Mesenchymal stem cell (in vitro differentiated cells and primary cell): Measurements from ENCODE around the gene SGK2. TPM values are rescaled to one million over a fixed set of nuclear protein-coding genes. Genes with fewer than 3 reads are reported as not detected.

Experiments
- DNase-seq: peaks from one replicate; pipeline ENCODE4 v3.0.0-alpha.2; 2013
- H2AFZ ChIP-seq: one replicate; pipeline ENCODE4 v1.6.1; 2013; ENCODE audit warnings: low read depth, mild to moderate bottlenecking, control low read depth, inconsistent platforms, low read length, moderate library complexity
- H2AK5ac ChIP-seq: 2 replicates; pipeline ENCODE4 v1.6.1; 2013; ENCODE audit warnings: low read length, moderate library complexity, mild to moderate bottlenecking, inconsistent platforms; ENCODE audit not compliant: severe bottlenecking
- H2BK120ac ChIP-seq: one replicate; pipeline ENCODE4 v1.6.1; 2013; ENCODE audit warnings: low read depth, mild to moderate bottlenecking, inconsistent platforms, low read length, moderate library complexity
- H2BK12ac ChIP-seq, 2 experiments: one replicate each; pipeline ENCODE4 v1.6.1; 2013; ENCODE audit warnings: inconsistent platforms in 2 of 2, low read length in 2 of 2, mild to moderate bottlenecking in 2 of 2, moderate library complexity in 2 of 2, control low read depth in 1 of 2
- H2BK15ac ChIP-seq: one replicate; pipeline ENCODE4 v1.6.1; 2013; ENCODE audit warnings: mild to moderate bottlenecking, low read depth, inconsistent platforms; ENCODE audit not compliant: poor library complexity, severe bottlenecking
- H2BK5ac ChIP-seq: 2 replicates; pipeline ENCODE4 v1.6.1; 2013; ENCODE audit warnings: low read depth, mild to moderate bottlenecking, low read length, control low read depth, inconsistent platforms; ENCODE audit not compliant: poor library complexity, severe bottlenecking
- H3K14ac ChIP-seq, 2 experiments: one replicate each; pipeline ENCODE4 v1.6.1; 2013; ENCODE audit warnings: inconsistent platforms in 2 of 2, low read length in 2 of 2, control low read depth in 1 of 2, mild to moderate bottlenecking in 1 of 2, moderate library complexity in 1 of 2
- H3K18ac ChIP-seq, 2 experiments: one replicate each; pipeline ENCODE4 v1.6.1; 2013; ENCODE audit warnings: inconsistent platforms in 2 of 2, low read length in 2 of 2, control low read depth in 1 of 2, low read depth in 1 of 2, mild to moderate bottlenecking in 1 of 2
- H3K23ac ChIP-seq, 2 experiments: one replicate each; pipeline ENCODE4 v1.6.1; 2013; ENCODE audit warnings: inconsistent platforms in 2 of 2, low read length in 2 of 2, mild to moderate bottlenecking in 2 of 2, moderate library complexity in 2 of 2, control low read depth in 1 of 2
- H3K27ac ChIP-seq: 2 replicates; pipeline ENCODE4 v1.5.1; 2013; ENCODE audit warnings: mild to moderate bottlenecking, moderate library complexity, low read length, control low read depth, inconsistent platforms; ENCODE audit not compliant: poor library complexity, severe bottlenecking
- H3K27me3 ChIP-seq, 2 experiments: 2 replicates each; pipeline versions ENCODE4 v1.6.1 to v1.7.0; 2013; ENCODE audit warnings: low read length in 2 of 2, mild to moderate bottlenecking in 2 of 2, moderate library complexity in 2 of 2, control low read depth in 1 of 2, inconsistent platforms in 1 of 2; ENCODE audit not compliant: control insufficient read depth in 1 of 2, insufficient read depth in 1 of 2
- H3K36me3 ChIP-seq, 2 experiments: 2 replicates each; pipeline versions ENCODE4 v1.6.1 to v1.7.0; 2013; ENCODE audit warnings: low read length in 2 of 2, control low read depth in 1 of 2, inconsistent platforms in 1 of 2, low read depth in 1 of 2, mild to moderate bottlenecking in 1 of 2; ENCODE audit not compliant: insufficient read depth in 2 of 2, control insufficient read depth in 1 of 2
- H3K4ac ChIP-seq, 2 experiments: one replicate each; pipeline ENCODE4 v1.6.1; 2013; ENCODE audit warnings: inconsistent platforms in 2 of 2, low read length in 2 of 2, mild to moderate bottlenecking in 2 of 2, moderate library complexity in 2 of 2, control low read depth in 1 of 2, low read depth in 1 of 2
- H3K4me1 ChIP-seq: 2 replicates; pipeline ENCODE4 v1.6.1; 2013; ENCODE audit warnings: low read depth, low read length, control low read depth; ENCODE audit not compliant: control insufficient read depth, insufficient read depth
- H3K4me2 ChIP-seq: 2 replicates; pipeline ENCODE4 v1.6.1; 2013; ENCODE audit warnings: low read length, mild to moderate bottlenecking, inconsistent platforms; ENCODE audit not compliant: poor library complexity, severe bottlenecking
- H3K4me3 ChIP-seq, 2 experiments: 2 replicates each; pipeline versions ENCODE4 v1.5.1 to v1.7.0; 2013; ENCODE audit warnings: low read length in 2 of 2, mild to moderate bottlenecking in 2 of 2, control low read depth in 1 of 2, low read depth in 1 of 2; ENCODE audit not compliant: insufficient read depth in 1 of 2
- H3K79me1 ChIP-seq: replicated peaks from 2 replicates; pipeline ENCODE4 v1.6.1; 2013; ENCODE audit warnings: mild to moderate bottlenecking, control low read depth, low read length, inconsistent platforms; ENCODE audit not compliant: poor library complexity, severe bottlenecking
- H3K9ac ChIP-seq: 2 replicates; pipeline ENCODE4 v1.7.0; 2013; ENCODE audit warnings: mild to moderate bottlenecking, low read length, moderate library complexity
- H3K9me3 ChIP-seq: 2 replicates; pipeline ENCODE4 v1.7.0; 2013; ENCODE audit warnings: mild to moderate bottlenecking, low read length; ENCODE audit not compliant: control insufficient read depth
- H4K8ac ChIP-seq: one replicate; pipeline ENCODE4 v1.6.1; 2013; ENCODE audit warnings: inconsistent platforms, mild to moderate bottlenecking, low read length, moderate library complexity
- H4K91ac ChIP-seq: one replicate; pipeline ENCODE4 v1.6.1; 2013; ENCODE audit warnings: mild to moderate bottlenecking, low read length, inconsistent platforms
- WGBS: methylation state at CpG from one replicate; pipeline ENCODE4 v1.1.7; 2013; ENCODE audit warnings: mixed read lengths; 5-methylcytosine and 5-hydroxymethylcytosine counted together
- polyA plus RNA-seq, 2 experiments: library from polyadenylated mRNA; stranded (reverse); fragments of 200-250 nt; gene quantifications; one replicate each; pipeline ENCODE4 v1.2.3, GENCODE V29; 2013

SGK2 gene
- polyA plus RNA-seq (2013, experiment 1 of 2): 0.07 TPM
- polyA plus RNA-seq (2013, experiment 2 of 2): 0.10 TPM

- peak within 1 kb of the TSS; percentile 22 for H4K8ac ChIP-seq
- H4K91ac ChIP-seq: no peak within 1 kb of the TSS
- H3K18ac ChIP-seq: peak within 1 kb of the TSS in 1 of 2 experiments; percentile 67
- no peak within 1 kb of the TSS for H3K4me3 ChIP-seq
- H3K4ac ChIP-seq: no peak within 1 kb of the TSS
- H3K79me1 ChIP-seq: peaks cover 9% of the 10 kb centered on the region
- peak; percentile 61 for DNase-seq
- H3K27ac ChIP-seq: peak within 1 kb of the TSS; percentile 99
- no peak within 1 kb of the TSS for H2BK120ac ChIP-seq
- H3K14ac ChIP-seq: no peak within 1 kb of the TSS
- no peak within 1 kb of the TSS for H3K9ac ChIP-seq
- no peaks in the 10 kb centered on the region for H3K27me3 ChIP-seq
- peaks cover 29% of the 10 kb centered on the region for H3K4me1 ChIP-seq
- 82% methylated on average over 12 of the region's 12 CpGs for WGBS
- no peak within 1 kb of the TSS for H3K23ac ChIP-seq
- H3K4me2 ChIP-seq: peak within 1 kb of the TSS; percentile 57
- no peaks in the 10 kb centered on the region for H3K36me3 ChIP-seq
- no peak within 1 kb of the TSS for H2AFZ ChIP-seq
- H3K9me3 ChIP-seq: no peaks in the 10 kb centered on the region
- peak within 1 kb of the TSS; percentile 95 for H2AK5ac ChIP-seq
- no peak within 1 kb of the TSS for H2BK15ac ChIP-seq
- peak within 1 kb of the TSS in 1 of 2 experiments; percentile 54 for H2BK12ac ChIP-seq
- peak within 1 kb of the TSS; percentile 98 for H2BK5ac ChIP-seq
Observed at GRCh38 chr20:43558412-43559146, at the start of gene SGK2. Gene SGK2, plus strand, starts transcription at chr20:43559027. Its CDS starts 7,469 bp downstream, at chr20:43566496.

DNA sequence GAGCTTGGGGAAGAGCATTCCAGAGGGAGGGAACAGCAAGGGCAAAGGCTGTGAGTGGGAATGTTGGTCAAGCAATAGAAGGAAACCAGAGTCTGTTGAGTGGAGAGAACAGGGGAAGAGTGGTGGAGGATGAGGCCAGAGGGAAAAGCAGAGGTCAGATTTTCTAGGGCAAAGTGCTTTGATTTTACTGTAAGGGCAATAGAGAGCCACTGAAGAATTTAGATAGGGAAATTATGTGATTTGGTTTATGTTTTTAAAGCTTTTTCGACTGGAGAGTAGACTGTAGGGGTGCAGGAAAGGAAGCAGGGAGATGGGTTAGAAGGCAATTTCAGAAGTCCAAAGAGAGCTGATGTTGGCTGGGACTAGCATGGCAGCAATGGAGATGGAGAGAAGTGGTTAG, 46.9 kb upstream of the SGK2 start:
- Histone ChIP-seq H3K4me2 (no peak overlapping the region), H3K27ac (no peak overlapping the region), H3K36me3 (peaks cover 0 to 16% of the 10 kb centered on the region in 2 experiments), H3K23ac (no peak overlapping the region), H2AK5ac (no peak overlapping the region), H3K4ac (no peak overlapping the region), H2BK12ac (no peak overlapping the region), H3K9ac (no peak overlapping the region), H2BK120ac (no peak overlapping the region), H3K18ac (no peak overlapping the region), H4K91ac (no peak overlapping the region), H3K9me3 (no peaks in the 10 kb centered on the region), H3K4me1 (peaks cover 27% of the 10 kb centered on the region), H3K79me1 (peaks cover 20% of the 10 kb centered on the region), H2AFZ (no peak overlapping the region), H2BK15ac (no peak overlapping the region), H2BK5ac (no peak overlapping the region), H3K14ac (no peak overlapping the region), H3K27me3 (peaks cover 4 to 11% of the 10 kb centered on the region in 2 experiments), H4K8ac (no peak overlapping the region), H3K4me3 (no peak overlapping the region)
- no peak for DNase-seq
- 92% methylated on average over 1 of the region's 1 CpG for WGBS

DNA sequence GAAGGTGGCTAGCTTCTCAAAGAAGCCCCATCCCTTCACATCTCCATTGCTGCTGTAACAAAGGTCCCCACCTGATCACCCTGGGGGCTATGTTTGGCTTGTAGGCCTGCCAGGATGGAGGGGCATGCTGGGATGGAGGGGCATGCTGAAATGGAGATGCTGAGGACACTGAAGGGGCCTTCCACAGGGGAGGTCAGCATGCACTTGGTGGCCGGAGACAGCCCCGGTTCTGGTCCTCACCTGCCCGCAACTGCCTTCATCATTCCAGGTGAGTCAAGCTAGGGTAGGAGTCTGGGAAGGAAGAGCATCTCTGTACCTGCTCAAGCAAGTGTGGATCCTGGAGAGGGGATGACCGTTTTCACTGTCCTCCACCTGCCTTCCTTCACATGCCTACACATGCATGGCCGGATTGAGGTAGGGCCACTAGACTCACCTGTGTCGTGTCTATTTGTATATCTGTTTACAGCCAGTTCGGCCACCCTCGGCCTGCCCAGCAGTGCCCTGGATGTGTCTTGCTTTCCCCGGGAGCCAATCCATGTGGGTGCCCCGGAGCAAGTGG, 45.4 kb upstream of the SGK2 start:
- peaks cover 19% of the 10 kb centered on the region for H3K79me1 ChIP-seq
- H3K27ac ChIP-seq: no peak overlapping the region
- no peak overlapping the region for H3K4ac ChIP-seq
- H3K36me3 ChIP-seq: peaks cover 0 to 16% of the 10 kb centered on the region in 2 experiments
- peak overlapping the region; percentile 75 for H4K8ac ChIP-seq
- H2BK120ac ChIP-seq: no peak overlapping the region
- H3K9ac ChIP-seq: peak overlapping the region; percentile 41
- H4K91ac ChIP-seq: no peak overlapping the region
- peak overlapping the region; percentile 72 for H2AFZ ChIP-seq
- no peak overlapping the region for H2BK12ac ChIP-seq
- peaks cover 18% of the 10 kb centered on the region for H3K4me1 ChIP-seq
- H3K18ac ChIP-seq: peak overlapping the region in 1 of 2 experiments; percentile 22
- H3K4me2 ChIP-seq: peak overlapping the region; percentile 44
- no peaks in the 10 kb centered on the region for H3K9me3 ChIP-seq
- peak overlapping the region; percentile 38 to 69 for H3K4me3 ChIP-seq
- H2BK15ac ChIP-seq: no peak overlapping the region
- H3K14ac ChIP-seq: no peak overlapping the region
- DNase-seq: no peak
- 68% methylated on average over 10 of the region's 10 CpGs for WGBS
- no peak overlapping the region for H2AK5ac ChIP-seq
- no peak overlapping the region for H2BK5ac ChIP-seq
- H3K27me3 ChIP-seq: peaks cover 0 to 3% of the 10 kb centered on the region in 2 experiments
- no peak overlapping the region for H3K23ac ChIP-seq

DNA sequence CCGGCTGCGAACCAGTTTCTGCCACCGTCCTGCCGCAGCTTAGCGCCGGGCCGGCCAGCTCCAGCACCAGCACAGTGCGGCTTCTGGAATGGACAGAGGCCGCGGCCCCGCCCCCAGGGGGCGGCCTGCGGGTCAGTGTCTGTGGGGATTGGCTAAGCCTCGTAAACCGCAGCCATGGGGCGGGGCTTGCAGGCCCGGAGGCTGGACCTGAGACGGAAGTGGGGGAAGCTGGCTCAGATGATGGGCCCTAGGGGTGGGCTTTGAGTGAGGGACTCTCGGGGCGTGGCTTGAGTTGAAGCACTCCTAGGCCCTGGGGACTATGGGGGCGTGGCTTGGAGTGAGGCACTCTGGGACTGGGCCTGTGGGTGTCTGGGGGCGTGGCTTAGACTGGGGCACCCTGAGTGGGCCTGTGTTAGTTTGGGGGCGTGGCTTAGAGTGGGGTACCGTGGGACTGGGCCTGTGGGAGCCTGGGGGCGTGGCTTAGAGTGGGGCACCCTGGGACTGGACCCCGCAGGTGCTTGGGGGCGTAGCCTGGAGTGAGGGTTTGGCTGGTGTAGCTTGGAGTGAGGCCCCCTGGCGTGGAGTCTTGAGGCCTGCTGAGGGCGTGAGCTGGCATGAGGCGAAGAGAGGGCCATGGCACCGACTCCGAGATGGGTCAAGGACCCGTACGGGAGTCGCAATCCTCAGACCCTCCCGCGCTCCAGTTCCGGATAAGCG, 44.7 kb upstream of the SGK2 start:
- Histone ChIP-seq H2BK120ac (no peak overlapping the region), H4K8ac (peak overlapping the region; percentile 19), H3K79me1 (peaks cover 19% of the 10 kb centered on the region), H2BK12ac (peak overlapping the region in 1 of 2 experiments; percentile 55), H3K36me3 (peaks cover 0 to 20% of the 10 kb centered on the region in 2 experiments), H2BK15ac (peak overlapping the region; percentile 73), H3K18ac (peak overlapping the region in 1 of 2 experiments; percentile 58), H2AK5ac (no peak overlapping the region), H3K4me1 (peaks cover 15% of the 10 kb centered on the region), H3K4ac (no peak overlapping the region), H3K27me3 (no peaks in the 10 kb centered on the region), H3K14ac (no peak overlapping the region), H4K91ac (no peak overlapping the region), H3K4me2 (peak overlapping the region; percentile 67), H3K4me3 (peak overlapping the region; percentile 69 to 70), H2BK5ac (no peak overlapping the region), H3K9me3 (no peaks in the 10 kb centered on the region), H3K27ac (peak overlapping the region; percentile 49), H2AFZ (peak overlapping the region; percentile 78), H3K23ac (no peak overlapping the region), H3K9ac (peak overlapping the region; percentile 70)
- WGBS: 47% methylated on average over 39 of the region's 39 CpGs
- peak; percentile 98 for DNase-seq
